Kidney (tissue), 14 donors: ENCODE measurements around the gene C9. TPM values are rescaled to one million over a fixed set of nuclear protein-coding genes. Genes with fewer than 3 reads are reported as not detected.

ENCODE experiments used
- DNase-seq, 5 donors: peaks; one replicate each; pipeline ENCODE4 v3.0.0-alpha.2; 2013 to 2020
- FAIRE-seq: peaks from 2 replicates; lab custom pipeline; 2012; peaks lifted over from hg19 to GRCh38; lab: Jason Lieb, UNC
- H3K27ac ChIP-seq, 2 donors: one replicate each; pipeline ENCODE4 v1.7.0; 2013; ENCODE audit warnings: low read depth in 2 of 2, low read length in 2 of 2, inconsistent platforms in 1 of 2
- H3K27me3 ChIP-seq: one replicate; pipeline ENCODE4 v1.7.1; 2013; ENCODE audit warnings: low read length, inconsistent platforms; ENCODE audit not compliant: control insufficient read depth, insufficient read depth
- H3K36me3 ChIP-seq, 3 donors: one replicate each; pipeline versions ENCODE4 v1.7.0 to v1.7.1; 2013; ENCODE audit warnings: low read length in 3 of 3, control low read depth in 1 of 3, inconsistent platforms in 1 of 3; ENCODE audit not compliant: insufficient read depth in 3 of 3, control insufficient read depth in 2 of 3
- H3K4me1 ChIP-seq, 3 donors: one replicate each; pipeline versions ENCODE4 v1.7.0 to v1.7.1; 2013; ENCODE audit warnings: low read length in 3 of 3, inconsistent platforms in 1 of 3, low read depth in 1 of 3; ENCODE audit not compliant: control insufficient read depth in 2 of 3, insufficient read depth in 2 of 3
- H3K4me3 ChIP-seq, 3 donors: one replicate each; pipeline versions ENCODE4 v1.7.0 to v1.8.1; 2013; ENCODE audit warnings: low read length in 3 of 3, control low read depth in 1 of 3, inconsistent platforms in 1 of 3
- H3K9ac ChIP-seq, 3 donors: one replicate each; pipeline versions ENCODE4 v1.7.0 to v1.7.1; 2013; ENCODE audit warnings: low read length in 3 of 3, control low read depth in 1 of 3, inconsistent platforms in 1 of 3
- H3K9me3 ChIP-seq, 3 donors: one replicate each; pipeline versions ENCODE4 v1.7.0 to v1.7.1; 2013; ENCODE audit warnings: low read length in 3 of 3, control low read depth in 1 of 3, inconsistent platforms in 1 of 3; ENCODE audit not compliant: control insufficient read depth in 2 of 3, insufficient read depth in 1 of 3
- CTCF ChIP-seq: IDR thresholded peaks from 3 replicates; pipeline ENCODE4 v1.5.1; 2012; ENCODE audit warnings: mild to moderate bottlenecking, moderate library complexity, borderline replicate concordance; ENCODE audit not compliant: insufficient read depth; ENCODE audit errors: extremely low read depth
- intact Hi-C: fragments of 100-400 bp; cut with DNase I; formaldehyde crosslinking; loops from one replicate; pipeline ENCODE4 v1.11.1; 2022
- polyA plus RNA-seq: library from polyadenylated mRNA; stranded (reverse); fragments of 350-450 nt; fragmentation: Illumina TruSeq; extraction: RNeasy Lipid Tissue Mini Kit (QIAGEN cat#74804); gene quantifications from one replicate; pipeline ENCODE4 v1.2.3, GENCODE V29; 2014; ENCODE audit warnings: low read depth, low replicate concordance; ENCODE audit not compliant: insufficient read depth
- total RNA-seq: library from RNA; stranded (reverse); fragmentation: NEBNext Ultra II Directional; extraction: Animal tissue kit (Norgen Biotek cat#: 25700); gene quantifications from one replicate; pipeline ENCODE4 v1.2.1, GENCODE V29; 2021
- donor health status: control.
- donor health status: control.
- donor health status: control.
- donor health status: control.
- donor health status: control.
- donor health status: DM: yes; HTN: yes; CAD: no.
- donor health status: Normal renal cell carcinoma (clear cell type).

C9 gene
- total and polyA plus RNA-seq, 2 donors from 2014 or later, result 1.5 to 4.5 TPM

- DNase-seq, result no peak
- H3K36me3 ChIP-seq, result no peaks in the 10 kb centered on the region
- H3K9ac ChIP-seq, result no peak overlapping the region
- H3K4me3 ChIP-seq, result no peak overlapping the region
- no peak for TF ChIP-seq CTCF
- no peaks in the 10 kb centered on the region for H3K4me1 ChIP-seq
- intact Hi-C loops, result no loop called here
- FAIRE-seq, result no peak
- H3K27me3 ChIP-seq, result no peaks in the 10 kb centered on the region
- H3K9me3 ChIP-seq, result peaks cover 0 to 8% (median 0%) of the 10 kb centered on the region in 3 donors
- H3K27ac ChIP-seq, result no peak overlapping the region
Observed at GRCh38 chr5:39315995-39316394, 48.3 kb downstream of the C9 start.

DNA sequence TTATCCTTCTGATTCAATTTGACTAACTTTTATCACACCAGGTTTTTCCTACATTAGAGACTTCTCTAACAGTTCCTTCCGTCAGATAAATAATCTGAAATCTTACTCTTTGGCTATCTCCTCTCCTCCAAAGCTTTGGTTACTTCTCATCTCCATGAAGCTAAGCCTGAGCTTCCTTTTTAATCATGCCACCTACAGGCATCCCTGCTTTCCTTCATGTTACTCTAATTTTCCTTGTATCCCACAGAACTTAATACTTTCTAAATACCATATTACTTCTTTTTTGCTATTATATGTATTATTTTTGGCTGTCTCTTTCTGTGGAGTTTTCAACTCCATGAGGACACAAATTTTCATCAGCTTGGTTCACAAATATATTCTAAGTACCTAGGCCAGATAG, 49.7 kb downstream of the C9 start:
- intact Hi-C loops, result no loop called here
- FAIRE-seq (no peak), DNase-seq (no peak)
- no peak overlapping the region for H3K9ac ChIP-seq
- H3K4me1 ChIP-seq, result no peaks in the 10 kb centered on the region
- H3K4me3 ChIP-seq, result no peak overlapping the region
- no peak for TF ChIP-seq CTCF
- H3K27me3 ChIP-seq, result no peaks in the 10 kb centered on the region
- H3K36me3 ChIP-seq, result no peaks in the 10 kb centered on the region
- H3K9me3 ChIP-seq, result peaks cover 0 to 3% (median 0%) of the 10 kb centered on the region in 3 donors
- no peak overlapping the region for H3K27ac ChIP-seq

GRCh38 chr5:39309534-39309933, 54.8 kb downstream of the C9 start:
- no peaks in the 10 kb centered on the region for H3K36me3 ChIP-seq
- intact Hi-C loops, result no loop called here
- no peaks in the 10 kb centered on the region for H3K27me3 ChIP-seq
- H3K9me3 ChIP-seq, result no peaks in the 10 kb centered on the region
- no peak overlapping the region for H3K27ac ChIP-seq
- no peaks in the 10 kb centered on the region for H3K4me1 ChIP-seq
- H3K4me3 ChIP-seq, result no peak overlapping the region
- H3K9ac ChIP-seq, result no peak overlapping the region
- no peak for TF ChIP-seq CTCF
- DNase-seq (no peak), FAIRE-seq (no peak)

GRCh38 chr5:39302472-39302871, 61.8 kb downstream of the C9 start:
- no peak overlapping the region for H3K4me3 ChIP-seq
- no peaks in the 10 kb centered on the region for H3K4me1 ChIP-seq
- peaks cover 0 to 8% (median 0%) of the 10 kb centered on the region in 3 donors for H3K9me3 ChIP-seq
- intact Hi-C loops, result no loop called here
- TF ChIP-seq CTCF, result no peak
- no peaks in the 10 kb centered on the region for H3K27me3 ChIP-seq
- H3K9ac ChIP-seq, result no peak overlapping the region
- no peaks in the 10 kb centered on the region for H3K36me3 ChIP-seq
- FAIRE-seq (no peak), DNase-seq (no peak)
- H3K27ac ChIP-seq, result no peak overlapping the region
